Activated CD4-positive, alpha-beta T cell treated with anti-CD3 and anti-CD28 coated beads, Interleukin-2, amount 10 ng/mL, durations not matched to agents 7 days and 5 days (primary cell): ENCODE data around the gene LAMA5. TPM values are rescaled to one million over a fixed set of nuclear protein-coding genes. Genes with fewer than 3 reads are reported as not detected.

Experiments
- CTCF ChIA-PET: fragments of 350-600 bp; sonication (Branson Sonifier 250); formaldehyde crosslinking; loops from one replicate; lab custom pipeline; 2021; ENCODE audit warnings: antibody characterized with exemption; lab: Charles Lee
- POLR2A ChIA-PET: fragments of 350-600 bp; sonication (Branson Sonifier 250); formaldehyde crosslinking; loops from one replicate; lab custom pipeline; 2021; ENCODE audit warnings: antibody characterized with exemption; lab: Charles Lee
- DNase-seq: peaks from one replicate; pipeline ENCODE4 v3.0.0-alpha.2; 2020
- H3K27ac Mint-ChIP-seq: one replicate; pipeline ENCODE4 v1.8.0; 2021; ENCODE audit warnings: mild to moderate bottlenecking, moderate library complexity, mixed read lengths
- H3K27me3 Mint-ChIP-seq: one replicate; pipeline ENCODE4 v1.8.0; 2021; ENCODE audit warnings: mixed read lengths
- H3K36me3 Mint-ChIP-seq: one replicate; pipeline ENCODE4 v1.8.0; 2021; ENCODE audit warnings: low read depth, mixed read lengths
- H3K4me1 Mint-ChIP-seq: one replicate; pipeline ENCODE4 v1.8.0; 2021; ENCODE audit warnings: mixed read lengths
- H3K4me3 Mint-ChIP-seq: one replicate; pipeline ENCODE4 v1.8.0; 2021; ENCODE audit warnings: mild to moderate bottlenecking, moderate library complexity, mixed read lengths
- H3K9me3 Mint-ChIP-seq: one replicate; pipeline ENCODE4 v1.8.0; 2021; ENCODE audit warnings: mixed read lengths
- total RNA-seq, 2 experiments: library from RNA; stranded (reverse); gene quantifications; one replicate each; pipeline ENCODE4 v1.2.3, GENCODE V29; 2021

LAMA5 gene
- total RNA-seq, 2 experiments from 2014 or later, result 0.64 to 0.67 TPM

DNA sequence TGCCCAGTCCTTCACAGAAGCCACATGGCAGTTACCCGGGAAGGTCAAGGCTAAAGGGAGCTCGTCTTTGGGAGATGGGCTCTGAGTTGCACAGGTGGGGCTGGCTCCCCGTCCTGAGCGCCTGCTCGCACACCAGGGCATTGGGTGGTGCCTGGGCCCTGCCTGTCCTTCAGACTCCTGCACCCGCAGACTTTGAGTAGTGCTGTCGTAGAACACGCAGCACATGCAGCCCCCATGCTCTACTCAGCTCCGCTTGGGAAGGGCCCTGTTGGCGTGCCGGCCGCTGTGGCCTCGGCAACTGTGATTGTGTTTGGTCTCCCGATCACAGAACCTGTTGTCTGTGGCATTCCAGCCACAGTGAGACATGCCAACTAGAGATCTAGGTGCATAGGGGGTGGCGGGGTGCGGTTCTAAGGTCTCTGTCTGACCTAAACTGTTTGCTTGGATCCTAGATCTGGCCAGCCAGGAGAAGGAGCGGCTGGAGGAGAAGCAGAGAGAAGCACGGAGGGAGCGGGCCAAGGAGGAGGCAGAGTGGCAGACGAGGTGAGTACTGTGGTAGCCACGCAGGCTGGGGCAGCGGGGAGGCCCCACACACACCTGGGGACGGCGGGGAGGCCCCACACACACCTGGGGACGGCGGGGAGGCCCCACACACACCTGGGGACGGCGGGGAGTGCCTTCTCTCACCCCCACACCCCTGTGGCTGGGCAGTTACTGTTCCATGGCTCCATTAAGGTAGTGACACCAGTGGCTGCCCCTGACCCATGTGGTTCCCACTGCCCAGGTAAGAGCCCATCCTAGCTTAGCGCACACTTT lies 75.7 kb downstream of the LAMA5 start:
- no peak for DNase-seq
- Mint-ChIP-seq H3K9me3 (no peaks in the 10 kb centered on the region), H3K4me1 (peaks cover 8% of the 10 kb centered on the region), H3K4me3 (no peak overlapping the region), H3K27me3 (no peaks in the 10 kb centered on the region), H3K27ac (peak overlapping the region; percentile 71), H3K36me3 (peaks cover 6% of the 10 kb centered on the region)
- CTCF ChIA-PET, result no interaction called here
- POLR2A ChIA-PET, result no interaction called here

DNA sequence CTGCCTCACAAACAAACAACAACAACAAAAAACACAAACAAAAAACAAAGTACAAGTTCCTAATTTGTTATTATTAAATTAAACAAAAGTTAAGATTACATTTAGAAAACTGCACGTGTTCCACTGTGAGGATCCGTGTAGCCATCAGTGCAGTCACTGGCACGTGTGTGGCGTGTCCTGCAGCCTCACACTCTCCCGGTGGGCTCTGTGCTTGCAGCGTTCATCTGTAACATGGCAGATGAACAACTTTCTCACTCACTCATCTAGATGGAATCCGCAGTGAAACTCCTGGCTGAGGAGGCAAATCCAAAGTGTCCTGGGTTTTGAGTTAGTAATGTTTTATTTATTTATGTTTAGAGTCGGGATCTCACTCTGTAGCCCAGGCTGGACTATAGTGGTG lies 77.2 kb downstream of the LAMA5 start:
- POLR2A ChIA-PET, result no interaction called here
- CTCF ChIA-PET, result no interaction called here
- Mint-ChIP-seq H3K9me3 (no peaks in the 10 kb centered on the region), H3K36me3 (peaks cover 3% of the 10 kb centered on the region), H3K27me3 (no peaks in the 10 kb centered on the region), H3K4me1 (peaks cover 8% of the 10 kb centered on the region), H3K4me3 (no peak overlapping the region), H3K27ac (no peak overlapping the region)
- no peak for DNase-seq

DNA sequence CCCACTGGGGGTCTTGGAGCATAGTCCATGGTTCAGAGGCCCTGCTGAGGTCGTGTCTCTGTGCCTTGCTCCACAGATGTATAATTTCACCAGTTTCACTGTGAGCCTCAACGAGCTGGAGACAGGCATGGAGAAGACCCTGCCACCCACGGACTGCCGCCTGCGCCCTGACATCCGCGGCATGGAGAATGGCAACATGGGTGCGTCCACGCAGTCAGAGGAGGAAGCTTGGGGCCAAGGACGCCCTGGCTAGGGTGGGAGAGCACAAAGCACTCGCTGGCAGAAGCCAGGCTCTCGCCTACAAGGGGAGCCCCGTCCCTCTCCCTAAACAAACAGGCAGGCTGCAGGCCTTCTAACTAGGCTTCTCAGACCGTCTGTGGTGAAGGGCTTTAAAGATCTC lies 78.0 kb downstream of the LAMA5 start:
- Mint-ChIP-seq H3K27me3 (no peaks in the 10 kb centered on the region), H3K9me3 (no peaks in the 10 kb centered on the region)
- POLR2A ChIA-PET, result no interaction called here

DNA sequence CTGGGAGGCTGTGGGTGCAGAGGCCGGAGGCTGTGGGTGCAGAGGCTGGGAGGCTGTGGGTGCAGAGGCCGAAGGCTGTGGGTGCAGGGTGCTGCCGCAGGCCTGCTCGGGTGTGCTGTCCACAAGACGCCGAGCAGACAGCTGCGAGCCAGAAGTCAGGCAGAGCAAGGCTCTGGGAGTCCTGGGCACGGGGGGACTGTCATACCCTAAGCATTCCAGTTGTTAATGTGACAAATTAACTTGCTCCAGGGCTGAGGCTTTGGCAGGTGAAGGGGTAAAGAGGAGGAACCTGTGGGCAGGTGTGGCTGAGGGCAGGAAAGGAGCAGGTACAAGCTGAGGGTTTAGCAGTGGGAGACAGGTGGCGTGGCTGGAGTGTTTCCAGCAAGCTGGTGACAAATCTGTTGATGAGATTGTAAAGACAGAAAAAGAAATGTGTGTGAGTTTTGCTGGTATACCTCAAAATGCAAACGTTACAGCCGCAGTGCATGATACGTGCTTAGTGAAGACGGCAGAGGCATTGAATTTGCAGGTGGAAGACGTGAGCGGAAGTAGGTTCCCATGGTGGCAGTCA lies 78.5 kb downstream of the LAMA5 start:
- ChIA-PET CTCF (no interaction called here), POLR2A (no interaction called here)
- DNase-seq, result no peak
- peaks cover 3% of the 10 kb centered on the region for H3K36me3 Mint-ChIP-seq
- no peaks in the 10 kb centered on the region for H3K27me3 Mint-ChIP-seq
- no peak overlapping the region for H3K4me3 Mint-ChIP-seq
- H3K27ac Mint-ChIP-seq, result no peak overlapping the region
- H3K9me3 Mint-ChIP-seq, result no peaks in the 10 kb centered on the region
- peaks cover 8% of the 10 kb centered on the region for H3K4me1 Mint-ChIP-seq

More for the DNA sequence above, 78.0 kb downstream of the LAMA5 start:
- Mint-ChIP-seq H3K4me3 (no peak overlapping the region), H3K27ac (no peak overlapping the region), H3K4me1 (peaks cover 8% of the 10 kb centered on the region), H3K36me3 (peaks cover 3% of the 10 kb centered on the region)
- no peak for DNase-seq
- CTCF ChIA-PET, result no interaction called here

DNA sequence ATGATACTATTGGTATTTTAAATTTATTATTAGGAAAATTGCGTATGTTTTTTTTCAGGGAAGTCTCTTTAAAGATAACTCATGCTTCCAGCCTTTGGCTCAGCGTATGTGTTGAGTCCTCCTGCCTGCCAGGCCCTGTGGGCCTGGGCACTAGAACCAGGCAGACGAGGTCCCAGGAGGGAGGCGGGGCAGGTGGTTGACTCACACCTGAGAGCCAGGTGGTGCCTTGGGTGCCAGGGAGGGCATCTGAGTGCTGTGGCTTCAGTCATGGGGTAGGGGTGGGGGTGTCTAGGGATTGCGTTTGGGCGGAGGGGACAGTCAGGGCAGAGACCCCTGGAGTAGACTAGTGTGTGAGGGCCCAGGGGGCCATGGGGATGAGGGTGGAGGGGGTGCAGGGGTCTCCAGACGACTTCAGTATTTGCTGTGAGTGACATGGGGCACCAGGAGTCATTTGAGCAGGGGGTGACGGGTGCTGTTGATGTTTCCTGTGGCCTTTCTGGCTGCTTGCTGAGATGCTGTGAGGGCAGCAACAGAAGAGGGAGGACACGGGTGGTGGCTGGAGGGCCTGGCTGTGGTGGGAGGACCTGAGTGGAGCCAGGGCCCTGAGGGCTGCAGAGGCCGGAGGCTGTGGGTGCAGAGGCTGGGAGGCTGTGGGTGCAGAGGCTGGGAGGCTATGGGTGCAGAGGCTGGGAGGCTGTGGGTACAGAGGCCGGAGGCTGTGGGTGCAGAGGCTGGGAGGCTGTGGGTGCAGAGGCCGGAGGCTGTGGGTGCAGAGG lies 79.2 kb downstream of the LAMA5 start:
- ChIA-PET CTCF (no interaction called here), POLR2A (no interaction called here)
- H3K9me3 Mint-ChIP-seq, result no peaks in the 10 kb centered on the region
- H3K4me3 Mint-ChIP-seq, result no peak overlapping the region
- H3K27me3 Mint-ChIP-seq, result no peaks in the 10 kb centered on the region
- no peak for DNase-seq
- peaks cover 3% of the 10 kb centered on the region for H3K36me3 Mint-ChIP-seq
- H3K4me1 Mint-ChIP-seq, result peaks cover 8% of the 10 kb centered on the region
- peak overlapping the region; percentile 74 for H3K27ac Mint-ChIP-seq

DNA sequence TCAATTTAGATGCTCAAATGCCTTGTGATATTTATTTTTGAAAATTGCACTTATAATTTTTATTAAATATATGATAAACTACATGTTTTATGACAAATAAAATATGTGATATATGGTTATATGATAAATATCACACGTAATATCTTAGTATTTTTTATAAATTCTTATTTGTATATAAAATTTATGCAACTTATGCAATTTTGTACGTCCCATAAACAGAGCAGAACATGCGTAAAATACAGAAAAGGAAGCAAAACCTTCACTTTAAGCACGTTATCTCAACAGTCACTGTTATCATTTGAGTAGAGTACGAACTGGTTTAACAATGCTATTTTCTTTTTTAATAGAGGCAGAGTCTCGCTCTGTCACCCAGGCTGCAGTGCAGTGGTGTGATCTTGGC lies 80.0 kb downstream of the LAMA5 start:
- Mint-ChIP-seq H3K4me1 (peaks cover 5% of the 10 kb centered on the region), H3K27me3 (no peaks in the 10 kb centered on the region), H3K9me3 (no peaks in the 10 kb centered on the region), H3K36me3 (peaks cover 3% of the 10 kb centered on the region), H3K4me3 (no peak overlapping the region), H3K27ac (no peak overlapping the region)
- POLR2A ChIA-PET, result no interaction called here
- CTCF ChIA-PET, result no interaction called here
- no peak for DNase-seq

DNA sequence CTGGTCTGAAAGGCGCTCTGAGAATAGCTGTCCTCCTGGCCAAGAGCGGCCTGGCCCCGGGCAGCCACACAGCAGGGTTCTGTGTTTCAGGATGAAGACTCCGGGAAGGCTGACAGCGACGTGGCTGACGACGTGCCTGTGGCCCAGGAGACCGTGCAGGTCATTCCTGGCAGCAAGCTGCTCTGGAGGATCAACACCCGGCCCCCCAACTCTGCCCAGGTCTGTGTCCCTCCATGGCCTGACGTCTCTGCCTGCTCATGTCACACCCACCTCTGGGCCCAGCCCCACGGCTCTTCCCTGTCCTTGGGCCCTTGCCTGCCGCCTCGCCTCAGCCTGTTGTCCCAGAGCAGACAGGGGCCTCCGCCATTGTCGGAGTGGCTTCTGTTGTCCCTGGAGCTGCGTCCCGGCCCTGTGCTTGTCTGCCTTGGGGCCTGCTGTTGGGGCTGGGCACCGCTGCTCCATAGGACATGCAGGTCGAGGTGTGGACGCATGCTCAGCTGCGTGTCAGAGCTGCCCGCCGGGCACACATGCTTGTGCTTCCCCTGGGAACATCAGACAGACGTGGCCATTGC lies 80.5 kb downstream of the LAMA5 start:
- no peaks in the 10 kb centered on the region for H3K27me3 Mint-ChIP-seq
- ChIA-PET CTCF (interaction anchor here (2.2 kb wide), 1 partner anchor 16 kb away, joined by 6 read pairs; the partner anchor contains the start of gene ADRM1), POLR2A (no interaction called here)
- H3K27ac Mint-ChIP-seq, result no peak overlapping the region
- no peaks in the 10 kb centered on the region for H3K9me3 Mint-ChIP-seq
- H3K4me3 Mint-ChIP-seq, result no peak overlapping the region
- peaks cover 7% of the 10 kb centered on the region for H3K36me3 Mint-ChIP-seq
- no peak for DNase-seq
- peaks cover 2% of the 10 kb centered on the region for H3K4me1 Mint-ChIP-seq

DNA sequence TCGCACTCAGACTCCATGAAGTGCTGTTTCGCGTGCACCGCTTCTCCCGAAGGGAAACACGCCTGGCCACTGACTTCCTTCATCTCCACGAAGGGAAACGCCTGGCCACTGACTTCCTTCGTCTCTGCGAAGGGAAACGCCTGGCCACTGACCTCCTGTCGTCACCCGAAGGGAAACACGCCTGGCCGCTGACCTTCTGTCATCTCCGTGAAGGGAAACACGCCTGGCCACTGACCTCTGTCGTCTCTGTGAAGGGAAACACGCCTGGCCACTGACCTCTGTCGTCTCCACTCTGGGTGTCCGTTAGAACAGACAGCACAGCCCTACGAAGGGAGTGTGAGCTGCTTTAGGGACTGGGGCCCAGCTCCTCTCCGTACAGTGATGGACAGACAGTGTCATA lies 81.4 kb downstream of the LAMA5 start:
- Mint-ChIP-seq H3K27ac (no peak overlapping the region), H3K27me3 (no peaks in the 10 kb centered on the region), H3K36me3 (peaks cover 7% of the 10 kb centered on the region), H3K4me3 (no peak overlapping the region), H3K4me1 (no peaks in the 10 kb centered on the region), H3K9me3 (no peaks in the 10 kb centered on the region)
- ChIA-PET CTCF (interaction anchor here (2.2 kb wide), 1 partner anchor 17 kb away, joined by 6 read pairs; the partner anchor contains the start of gene ADRM1), POLR2A (no interaction called here)
- no peak for DNase-seq

DNA sequence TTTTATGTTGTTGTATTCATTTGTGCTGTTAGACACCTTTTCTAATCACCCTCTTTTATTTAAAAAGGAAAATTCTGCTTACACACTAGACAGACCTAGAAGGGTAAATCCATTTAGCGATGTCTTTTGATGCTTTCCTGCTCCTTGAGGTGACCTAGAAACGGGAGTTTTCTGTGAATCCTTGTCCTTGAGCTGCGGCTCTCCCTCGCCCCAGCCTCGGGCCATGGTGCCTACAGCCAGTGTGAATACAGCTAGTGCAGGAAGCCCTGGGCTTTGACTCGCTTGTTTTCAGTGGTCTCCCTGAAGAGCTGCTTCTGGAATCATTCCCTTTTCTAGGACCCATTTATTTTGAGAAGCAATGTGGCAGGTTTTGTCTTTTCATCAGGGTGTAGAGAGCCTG lies 82.0 kb downstream of the LAMA5 start:
- ChIA-PET CTCF (interaction anchor here (2.2 kb wide), 1 partner anchor 17 kb away, joined by 6 read pairs; the partner anchor contains the start of gene ADRM1), POLR2A (no interaction called here)
- H3K9me3 Mint-ChIP-seq, result no peaks in the 10 kb centered on the region
- no peaks in the 10 kb centered on the region for H3K27me3 Mint-ChIP-seq
- no peak overlapping the region for H3K4me3 Mint-ChIP-seq
- H3K36me3 Mint-ChIP-seq, result peaks cover 7% of the 10 kb centered on the region
- H3K27ac Mint-ChIP-seq, result no peak overlapping the region
- no peak for DNase-seq
- H3K4me1 Mint-ChIP-seq, result no peaks in the 10 kb centered on the region

DNA sequence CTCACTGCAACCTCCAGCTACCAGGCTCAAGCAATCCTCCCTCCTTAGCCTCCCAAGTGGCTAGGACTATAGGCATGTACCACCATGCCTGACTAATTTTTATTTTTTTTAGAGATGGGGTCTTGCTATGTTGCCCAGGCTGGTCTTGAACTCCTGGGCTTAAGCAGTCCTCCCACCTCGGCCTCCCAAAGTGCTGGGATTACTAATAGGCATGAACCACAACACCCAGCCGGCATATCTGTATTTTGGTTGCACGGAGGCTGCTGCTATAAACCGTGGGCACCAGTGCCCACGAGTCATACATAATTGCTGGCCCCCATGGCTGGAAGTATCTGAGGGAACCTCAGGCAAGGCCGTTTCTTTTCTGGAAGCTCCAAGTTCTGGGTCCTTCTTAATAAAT lies 82.7 kb downstream of the LAMA5 start:
- POLR2A ChIA-PET, result no interaction called here
- Mint-ChIP-seq H3K27me3 (no peaks in the 10 kb centered on the region), H3K4me1 (no peaks in the 10 kb centered on the region), H3K36me3 (peaks cover 9% of the 10 kb centered on the region), H3K4me3 (no peak overlapping the region), H3K9me3 (no peaks in the 10 kb centered on the region), H3K27ac (no peak overlapping the region)
- CTCF ChIA-PET, result interaction anchor here (2.2 kb wide), 1 partner anchor 18 kb away, joined by 6 read pairs; the partner anchor contains the start of gene ADRM1
- DNase-seq, result no peak

DNA sequence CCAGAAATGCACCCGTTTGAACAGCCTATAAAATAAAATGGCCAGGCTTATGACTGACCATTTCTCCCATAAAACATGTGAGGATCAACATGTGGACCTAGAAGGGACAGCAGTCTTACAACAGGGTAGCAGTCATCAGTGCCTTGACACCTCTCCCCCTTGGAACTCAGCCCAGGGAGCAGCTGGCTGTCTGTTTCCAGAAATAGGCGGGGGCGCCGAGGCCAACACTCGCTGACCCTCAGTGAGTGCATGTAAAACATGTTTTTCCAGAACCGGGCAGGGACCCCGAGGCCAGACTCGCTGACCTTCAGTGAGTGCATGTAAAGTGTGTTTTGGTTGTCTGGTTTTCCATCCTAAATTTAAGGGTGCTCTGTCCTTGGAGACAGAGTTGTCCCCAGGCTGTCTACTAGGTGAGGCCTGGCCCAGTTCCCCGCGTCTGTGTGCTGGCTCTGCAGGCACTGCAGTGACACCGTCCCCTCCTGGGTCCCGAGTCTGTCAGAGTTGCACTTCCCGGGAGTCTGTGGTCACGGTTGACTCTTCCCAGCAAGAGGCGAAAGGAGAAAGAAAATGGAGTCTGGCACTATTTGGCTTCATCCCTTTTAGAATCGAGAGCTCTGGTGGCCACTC lies 84.1 kb downstream of the LAMA5 start:
- no peak overlapping the region for H3K27ac Mint-ChIP-seq
- no peak for DNase-seq
- no peaks in the 10 kb centered on the region for H3K9me3 Mint-ChIP-seq
- H3K4me1 Mint-ChIP-seq, result no peaks in the 10 kb centered on the region
- no peak overlapping the region for H3K4me3 Mint-ChIP-seq
- CTCF ChIA-PET, result no interaction called here
- peaks cover 9% of the 10 kb centered on the region for H3K36me3 Mint-ChIP-seq
- H3K27me3 Mint-ChIP-seq, result no peaks in the 10 kb centered on the region
- POLR2A ChIA-PET, result no interaction called here

DNA sequence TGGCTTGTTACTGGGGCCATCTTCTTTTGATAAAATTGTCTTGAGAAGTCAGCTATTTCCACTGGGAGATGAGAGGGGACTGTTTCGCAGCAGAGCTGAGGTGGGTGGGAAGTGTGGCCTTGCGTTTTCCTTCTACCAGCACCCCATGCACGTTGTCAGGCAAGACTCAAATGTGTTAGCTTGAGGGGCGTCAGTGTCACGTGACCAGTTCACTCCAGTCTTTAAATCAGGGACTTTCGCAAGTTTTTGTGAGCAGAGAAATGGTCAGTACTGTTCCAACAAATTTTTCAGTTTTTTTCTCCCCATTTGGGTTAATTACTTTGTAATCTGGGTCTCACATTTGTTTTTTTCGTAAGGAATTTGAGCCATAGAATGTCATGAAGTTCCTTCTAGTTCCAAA lies 85.0 kb downstream of the LAMA5 start:
- Mint-ChIP-seq H3K4me3 (no peak overlapping the region), H3K4me1 (no peaks in the 10 kb centered on the region), H3K36me3 (peaks cover 9% of the 10 kb centered on the region), H3K27me3 (no peaks in the 10 kb centered on the region), H3K27ac (no peak overlapping the region), H3K9me3 (no peaks in the 10 kb centered on the region)
- ChIA-PET CTCF (no interaction called here), POLR2A (no interaction called here)
- no peak for DNase-seq
